ENCODE data around the gene R3HCC1L. TPM values are rescaled to one million over a fixed set of nuclear protein-coding genes. Genes with fewer than 3 reads are reported as not detected.
"Not testable (repeated sequence)": the region's sequence is repeated elsewhere in the genome, so short reads cannot be mapped to it uniquely, and the experiment has no call there.

The R3HCC1L gene
- total RNA-seq, 1 experiment from 2014 or later = 12.1 TPM

DNA sequence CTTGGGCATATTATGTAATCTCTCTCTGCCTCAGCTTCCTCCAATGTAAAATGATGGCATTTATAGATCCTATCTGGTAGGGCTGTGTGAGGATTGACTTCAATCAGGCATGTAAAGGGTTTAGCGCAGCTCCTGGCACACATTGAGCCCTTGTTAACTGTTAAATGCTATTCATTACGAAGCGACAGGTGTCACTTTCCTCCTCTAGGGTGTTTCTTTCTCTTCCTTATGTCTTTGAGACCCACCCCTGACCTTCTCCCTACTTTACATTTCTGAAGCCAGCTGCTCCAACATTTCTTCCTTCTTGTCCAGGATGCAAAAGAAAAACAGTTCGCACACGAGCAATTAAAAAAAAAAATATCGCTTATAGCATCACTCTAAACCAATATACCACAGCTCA is 5.7 kb upstream of the R3HCC1L start:
- DNase-seq (ENCODE audit: low read depth) = no peak

DNA sequence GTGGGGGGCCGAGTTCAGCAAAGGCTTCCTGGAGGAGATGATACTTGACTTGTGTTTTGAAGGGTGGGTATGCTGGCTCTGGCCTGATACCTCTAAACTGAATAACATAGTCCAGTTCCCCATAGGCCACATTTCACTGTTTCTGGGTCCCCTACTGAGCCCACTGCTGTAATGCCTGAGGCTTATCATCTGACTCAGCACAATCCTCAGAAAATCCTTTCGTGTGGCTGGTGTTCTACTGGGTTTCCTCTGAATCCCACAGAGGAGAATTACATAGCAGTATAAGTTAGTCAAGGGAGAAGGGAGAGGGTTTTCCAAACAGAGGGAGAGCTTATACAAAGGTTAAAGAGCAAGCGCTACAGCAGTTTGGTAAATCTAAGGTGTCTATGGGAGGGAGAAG is 2.8 kb upstream of the R3HCC1L start:
- DNase-seq (ENCODE audit: low read depth) = no peak

DNA sequence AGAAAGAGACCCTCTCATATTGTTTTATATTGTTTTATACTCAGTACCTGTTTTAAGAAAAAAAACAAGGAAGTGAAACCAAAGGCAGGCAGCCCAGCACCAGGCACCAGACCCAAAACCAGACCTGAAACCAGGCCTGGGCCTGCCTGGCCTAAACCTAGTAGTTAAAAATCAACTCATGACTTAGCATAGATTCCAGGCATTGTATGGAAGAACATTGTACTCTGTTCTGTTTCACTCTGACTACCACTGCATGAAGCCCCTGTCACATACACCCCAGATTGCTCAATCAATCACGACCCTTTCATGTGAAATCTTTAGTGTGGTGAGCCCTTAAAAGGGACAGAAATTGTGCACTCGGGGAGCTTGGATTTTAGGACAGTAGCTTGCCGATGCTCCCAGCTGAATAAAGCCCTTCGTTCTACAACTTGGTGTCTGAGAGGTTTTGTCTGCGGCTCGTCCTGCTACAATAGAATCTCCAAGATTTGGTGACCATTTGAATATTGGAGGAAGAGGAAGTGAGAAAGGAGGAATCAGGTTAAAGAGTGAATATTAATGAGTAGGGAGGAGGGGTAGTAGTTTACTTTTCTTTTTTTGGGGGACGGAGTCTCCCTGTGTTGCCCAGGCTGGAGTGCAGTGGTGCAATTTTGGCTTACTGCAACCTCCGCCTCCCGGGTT is 1.2 kb upstream of the R3HCC1L start:
- DNase-seq (ENCODE audit: low read depth) = not testable (repeated sequence)

DNA sequence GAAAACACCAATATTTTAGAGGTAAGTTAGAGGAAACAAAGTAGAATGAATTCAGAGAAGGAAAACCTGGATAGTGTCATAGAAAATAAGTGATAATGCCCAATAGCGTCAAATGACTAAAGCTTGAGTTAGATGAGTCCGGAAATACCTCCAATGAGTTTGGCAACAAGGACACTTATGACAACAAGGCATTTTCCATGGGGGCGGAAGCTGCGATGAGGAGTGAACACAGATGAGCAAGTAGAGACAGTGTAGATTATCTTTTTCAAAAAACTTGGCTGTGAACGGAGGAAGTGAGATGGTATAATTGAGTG is 383 bp upstream of the R3HCC1L start:
- no peak for DNase-seq (ENCODE audit: low read depth)

DNA sequence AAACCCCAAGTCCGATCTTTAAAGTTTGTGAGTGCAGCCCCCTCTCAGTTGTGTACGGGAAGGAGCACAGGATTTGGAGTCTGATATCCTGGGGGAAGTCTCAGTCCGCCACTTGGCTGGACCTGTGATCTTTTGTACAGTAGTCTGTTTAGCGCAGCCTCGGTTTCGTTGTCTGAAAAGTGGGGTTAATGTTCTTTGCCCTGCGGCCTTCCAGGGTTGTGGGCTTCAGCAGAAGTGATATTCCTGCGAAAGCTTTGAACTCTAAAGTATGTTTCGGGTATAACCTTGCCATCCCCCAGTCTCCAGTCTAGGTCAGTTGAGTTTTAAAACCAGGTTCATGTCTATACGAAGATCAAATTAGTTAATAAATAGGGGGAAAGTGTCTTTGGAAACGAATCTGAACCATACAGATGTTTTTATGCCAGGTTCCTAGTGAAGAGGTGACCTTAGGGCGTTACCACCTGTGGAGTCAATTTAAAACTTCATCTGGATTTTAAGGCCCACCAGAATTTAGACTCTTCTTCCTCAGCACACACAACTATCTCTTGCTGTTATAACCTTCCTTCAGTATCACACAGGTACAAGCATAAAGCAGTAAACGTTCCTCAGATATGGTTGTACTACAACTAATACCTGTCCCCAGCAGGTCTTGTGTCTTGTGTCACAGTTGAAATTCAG is 904 bp downstream of the R3HCC1L start:
- DNase-seq (ENCODE audit: low read depth) = no peak

DNA sequence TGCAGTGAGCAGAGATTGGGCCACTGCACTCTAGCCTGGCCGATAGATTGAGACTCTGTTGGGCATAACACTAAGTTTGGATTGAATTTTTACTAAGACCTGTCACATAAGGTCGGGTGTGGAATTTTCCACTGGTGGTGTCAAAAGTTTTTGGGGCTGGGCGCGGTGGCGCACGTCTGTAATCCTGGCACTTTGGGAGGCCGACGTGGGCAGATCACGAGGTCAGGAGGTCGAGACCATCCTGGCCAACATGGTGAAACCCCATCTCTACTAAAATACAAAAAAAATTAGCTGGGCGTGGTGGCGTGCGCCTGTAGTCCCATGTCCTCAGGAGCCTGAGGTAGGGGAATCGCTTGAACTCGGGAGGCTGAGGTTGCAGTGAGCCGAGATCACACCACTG is 2.3 kb downstream of the R3HCC1L start:
- DNase-seq (ENCODE audit: low read depth) = not testable (repeated sequence)

DNA sequence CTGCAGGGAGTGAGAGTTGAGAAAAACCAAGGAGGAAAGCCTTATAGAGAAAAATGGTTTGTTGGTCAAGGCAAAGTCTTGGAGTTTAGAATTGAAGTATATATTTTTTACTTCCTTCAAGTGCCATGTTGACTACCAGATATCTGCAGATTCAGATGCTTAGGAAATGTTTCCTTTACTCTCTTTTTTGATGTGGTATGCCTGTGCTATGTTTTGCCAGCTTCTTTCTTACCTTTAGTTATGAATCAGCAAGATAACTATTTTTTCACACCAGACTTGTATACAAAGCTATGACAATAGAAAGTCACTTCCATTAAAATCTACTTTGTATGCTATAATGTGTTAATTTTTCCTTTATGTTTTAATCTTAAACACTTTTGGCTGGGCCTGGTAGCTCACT is 3.6 kb downstream of the R3HCC1L start:
- DNase-seq (ENCODE audit: low read depth) = no peak

DNA sequence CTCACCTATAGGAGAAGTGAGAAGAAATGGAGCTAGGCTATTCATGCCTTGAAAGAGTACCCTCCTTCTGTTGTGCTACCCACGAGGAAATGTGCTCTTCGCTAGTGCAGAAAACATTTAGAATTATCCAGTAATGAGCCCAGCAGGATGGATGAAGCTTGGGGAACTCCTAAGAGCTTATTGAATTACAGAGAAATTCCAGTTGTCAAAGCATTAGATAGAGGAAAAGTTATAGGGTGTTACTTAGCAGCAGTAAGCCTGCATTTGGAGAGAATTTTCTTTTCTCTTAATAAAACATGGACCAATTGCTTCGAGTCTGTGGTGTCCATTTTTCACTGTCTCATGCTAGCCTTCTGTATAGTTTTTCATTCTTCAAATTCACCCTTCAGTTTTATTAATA is 5.0 kb downstream of the R3HCC1L start:
- DNase-seq (ENCODE audit: low read depth) = no peak

DNA sequence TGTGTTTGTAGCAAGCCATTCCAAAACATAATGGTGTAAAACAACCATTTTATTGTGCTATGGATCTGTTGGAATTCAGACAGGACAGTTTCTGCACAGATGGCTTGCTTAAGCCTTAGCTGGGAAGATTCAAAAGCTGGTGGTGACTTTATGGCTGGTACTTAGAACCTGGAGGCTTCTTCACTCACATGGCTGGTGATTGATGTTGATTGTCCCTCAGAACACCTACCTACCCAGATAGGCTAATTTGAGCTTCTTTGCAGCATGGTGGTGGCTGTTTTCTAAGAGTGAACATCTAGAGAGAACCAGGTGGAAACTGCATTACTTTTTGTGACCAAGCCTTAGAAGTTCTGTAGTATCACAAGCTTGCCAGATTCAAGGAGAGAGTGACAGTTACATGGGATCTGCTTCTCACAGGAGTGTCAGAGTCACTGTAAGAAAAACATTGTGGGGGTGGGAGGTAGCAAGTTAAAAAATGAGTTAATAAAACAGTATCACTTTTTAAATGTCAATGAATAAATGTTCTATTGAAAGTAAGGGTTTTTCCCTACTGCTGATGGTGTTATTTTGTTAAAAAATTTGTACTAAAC is 7.1 kb downstream of the R3HCC1L start:
- no peak for DNase-seq (ENCODE audit: low read depth)

DNA sequence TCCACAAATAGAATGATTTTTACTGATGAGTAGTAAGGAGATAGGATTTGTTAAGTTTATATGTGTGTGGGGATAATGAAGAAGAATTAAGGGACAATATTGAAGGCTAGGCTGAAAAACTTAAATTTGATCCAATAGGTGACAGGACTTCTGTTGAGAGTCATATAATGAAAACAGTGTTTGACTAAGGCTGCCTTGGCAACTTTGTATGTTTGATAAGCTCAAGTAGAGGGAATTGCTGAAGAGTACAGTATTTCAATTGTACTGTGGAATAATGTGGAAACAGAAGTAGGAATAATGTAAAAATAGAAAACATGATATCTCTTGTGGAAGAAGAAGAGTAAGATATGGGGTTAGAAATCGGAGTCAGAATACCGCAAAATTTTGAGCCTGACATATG is 10.5 kb downstream of the R3HCC1L start:
- no peak for DNase-seq (ENCODE audit: low read depth)

DNA sequence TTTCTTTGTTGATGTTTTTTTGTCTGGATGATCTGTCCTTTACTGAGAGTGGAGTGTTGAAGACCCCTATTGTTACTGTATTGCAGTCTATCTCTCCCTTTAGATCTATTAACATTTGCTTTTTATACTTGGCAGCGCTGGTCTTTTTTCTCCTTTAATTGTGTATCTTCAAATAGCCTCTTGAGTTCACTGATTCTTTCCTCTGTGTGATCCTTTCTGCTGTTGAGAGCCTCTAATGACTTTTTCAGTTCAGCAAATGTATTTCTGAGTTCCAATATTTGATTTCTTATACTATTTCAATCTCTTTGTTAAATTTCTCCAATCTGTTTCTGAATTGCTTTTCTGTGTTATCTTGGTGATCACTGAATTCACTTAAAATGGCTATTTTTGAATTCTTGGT is 15.4 kb downstream of the R3HCC1L start:
- no peak for DNase-seq (ENCODE audit: low read depth)

DNA sequence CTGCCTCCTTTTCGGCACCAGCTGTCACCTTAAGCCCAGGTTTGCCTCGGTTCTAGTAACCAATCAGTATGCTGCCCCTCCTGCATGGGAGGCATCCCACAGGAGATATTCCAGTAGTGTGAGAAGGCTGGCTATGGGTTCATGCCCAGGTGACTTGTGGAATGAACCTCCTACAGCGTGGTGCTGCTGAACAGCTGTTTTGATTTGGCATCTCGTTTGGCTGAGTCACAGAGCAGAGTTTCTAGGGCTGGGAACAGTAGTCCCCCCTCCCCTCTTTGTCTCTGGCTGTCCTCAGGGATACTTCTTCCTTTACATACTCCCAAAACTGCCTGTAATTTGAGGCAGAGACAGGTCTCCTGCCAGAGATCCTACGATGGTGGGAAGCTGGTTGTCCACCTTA is 16.1 kb downstream of the R3HCC1L start:
- DNase-seq (ENCODE audit: low read depth) = peak; percentile 46

DNA sequence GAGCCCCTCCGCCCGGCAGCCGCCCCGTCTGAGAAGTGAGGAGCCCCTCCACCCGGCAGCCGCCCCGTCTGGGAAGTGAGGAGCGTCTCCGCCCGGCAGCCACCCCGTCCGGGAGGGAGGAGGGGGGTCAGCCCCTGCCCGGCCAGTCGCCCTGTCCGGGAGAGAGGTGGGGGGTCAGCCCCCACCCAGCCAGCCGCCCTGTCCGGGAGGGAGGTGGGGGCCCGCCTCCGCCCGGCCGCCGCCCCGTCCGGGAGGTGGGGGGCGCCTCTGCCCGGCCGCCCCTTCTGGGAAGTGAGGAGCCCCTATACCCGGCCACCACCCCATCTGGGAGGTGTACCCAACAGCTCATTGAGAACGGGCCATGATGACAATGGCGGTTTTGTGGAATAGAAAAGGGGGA is 18.3 kb downstream of the R3HCC1L start:
- DNase-seq (ENCODE audit: low read depth) = not testable (repeated sequence)

DNA sequence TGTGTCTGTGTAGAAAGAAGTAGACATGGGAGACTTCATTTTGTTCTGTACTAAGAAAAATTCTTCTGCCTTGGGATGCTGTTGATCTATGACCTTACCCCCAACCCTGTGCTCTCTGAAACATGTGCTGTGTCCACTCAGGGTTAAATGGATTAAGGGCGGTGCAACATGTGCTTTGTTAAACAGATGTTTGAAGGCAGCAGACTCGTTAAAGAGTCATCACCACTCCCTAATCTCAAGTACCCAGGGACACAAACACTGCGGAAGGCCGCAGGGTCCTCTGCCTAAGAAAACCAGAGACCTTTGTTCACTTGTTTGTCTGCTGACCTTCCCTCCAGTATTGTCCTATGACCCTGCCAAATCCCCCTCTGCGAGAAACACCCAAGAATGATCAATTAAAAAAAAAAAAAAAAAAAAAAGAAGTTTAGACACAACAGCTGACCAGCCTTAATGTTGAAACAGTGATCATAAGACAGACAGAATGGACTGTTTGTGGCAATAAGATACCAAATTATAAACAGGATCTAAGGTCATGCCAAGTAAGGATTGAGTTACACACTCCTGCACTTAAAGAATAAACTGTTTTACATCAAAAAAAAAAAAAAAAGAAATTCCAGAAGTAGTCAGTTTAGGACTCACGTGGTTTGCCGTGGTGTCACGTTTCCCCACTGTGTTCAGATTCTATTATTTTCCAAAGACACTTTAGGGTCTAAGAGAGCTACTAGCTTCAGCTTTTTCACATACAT is 18.9 kb downstream of the R3HCC1L start:
- DNase-seq (ENCODE audit: low read depth) = not testable (repeated sequence)

DNA sequence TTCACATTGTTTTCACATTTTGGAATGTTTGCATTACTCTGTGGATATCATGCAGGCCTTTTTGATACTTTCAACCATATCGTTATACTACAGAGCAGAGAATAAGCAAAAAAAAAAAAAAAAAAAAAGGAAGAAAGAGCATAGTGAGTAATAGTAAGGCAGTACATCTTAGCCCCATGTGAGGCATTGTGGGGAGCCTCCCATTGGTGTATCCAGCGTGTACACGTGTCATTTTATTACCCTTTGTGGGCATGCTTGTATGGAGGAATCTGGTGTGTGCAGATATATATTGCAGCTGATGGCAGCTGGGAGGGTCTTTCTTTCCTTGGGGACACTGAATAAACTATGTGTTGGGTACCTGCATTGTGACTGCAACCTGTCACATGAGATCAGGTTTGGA is 19.6 kb downstream of the R3HCC1L start:
- no peak for DNase-seq (ENCODE audit: low read depth)

DNA sequence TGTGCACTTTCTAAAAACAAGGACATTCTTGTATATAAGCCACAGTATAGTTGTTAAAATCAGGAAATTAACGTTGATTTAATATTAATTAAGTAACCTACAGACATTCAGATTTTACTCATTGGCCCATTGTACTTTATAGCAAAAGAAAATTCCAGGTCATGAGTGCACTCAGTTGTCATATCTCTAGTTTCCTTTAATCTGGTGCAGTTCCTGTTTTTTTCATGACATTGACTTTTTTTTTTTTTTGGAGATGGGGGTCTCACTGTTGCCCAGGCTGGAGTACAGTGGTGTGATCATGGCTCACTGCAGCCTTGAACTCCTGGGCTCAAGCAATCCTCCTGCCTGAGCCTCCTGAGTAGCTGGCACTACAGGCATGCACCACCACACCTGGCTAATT is 24.1 kb downstream of the R3HCC1L start:
- DNase-seq (ENCODE audit: low read depth) = no peak

DNA sequence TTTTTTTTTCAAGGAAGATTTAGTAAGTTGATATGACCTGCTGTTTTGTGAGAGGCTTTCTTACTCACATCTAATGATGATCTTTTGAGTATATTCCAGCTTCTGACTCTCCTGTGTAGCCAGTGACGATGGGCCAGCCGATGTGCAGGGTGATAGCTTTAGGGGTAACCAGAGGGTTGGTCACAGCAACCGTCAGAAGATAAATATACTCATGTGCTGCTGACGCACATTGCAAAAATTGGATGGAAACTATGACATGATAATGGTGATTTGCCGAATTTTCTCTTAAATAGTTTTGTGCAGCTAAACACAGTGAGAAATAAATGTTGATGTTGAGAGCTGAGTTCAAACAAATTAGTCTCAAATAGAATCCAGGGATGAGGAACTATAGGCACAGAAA is 29.5 kb downstream of the R3HCC1L start:
- no peak for DNase-seq (ENCODE audit: low read depth)

DNA sequence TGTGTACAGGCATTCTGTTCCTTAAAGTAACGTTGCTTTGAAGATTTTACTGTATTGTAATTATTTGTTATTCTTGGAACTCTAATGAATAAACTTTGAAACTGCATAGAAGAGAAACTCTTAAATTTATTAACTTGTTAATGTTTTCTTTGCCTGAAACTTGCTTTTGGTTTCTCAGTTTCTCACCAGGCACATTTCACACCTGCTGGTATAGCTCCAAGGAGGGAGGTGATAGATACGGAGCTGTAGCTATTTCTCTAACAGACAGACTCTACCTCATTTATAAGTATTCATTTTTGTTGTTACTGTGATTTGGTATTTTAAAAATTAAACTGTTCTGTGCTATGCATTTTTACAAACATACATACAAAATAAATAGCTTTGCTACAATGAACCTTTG is 32.7 kb downstream of the R3HCC1L start:
- DNase-seq (ENCODE audit: low read depth) = no peak

DNA sequence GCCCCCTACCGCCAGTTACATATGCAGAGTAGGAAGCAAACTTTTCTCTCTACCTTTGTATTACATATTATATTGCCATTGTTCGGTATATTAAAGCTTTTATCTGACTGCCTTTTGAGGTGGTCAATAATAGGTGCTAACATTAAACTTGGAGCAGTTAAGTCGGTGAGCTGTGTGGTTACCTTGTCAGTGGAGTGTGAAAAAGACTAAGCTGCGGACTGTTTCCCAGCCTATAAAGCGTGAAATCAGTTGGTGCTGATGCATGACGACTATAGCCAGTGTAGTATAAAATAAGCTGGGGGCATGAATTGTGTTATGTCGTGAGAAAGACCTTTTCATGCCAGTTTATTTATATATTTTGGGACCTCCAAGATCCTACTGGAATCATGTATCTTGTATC is 33.7 kb downstream of the R3HCC1L start:
- no peak for DNase-seq (ENCODE audit: low read depth)

DNA sequence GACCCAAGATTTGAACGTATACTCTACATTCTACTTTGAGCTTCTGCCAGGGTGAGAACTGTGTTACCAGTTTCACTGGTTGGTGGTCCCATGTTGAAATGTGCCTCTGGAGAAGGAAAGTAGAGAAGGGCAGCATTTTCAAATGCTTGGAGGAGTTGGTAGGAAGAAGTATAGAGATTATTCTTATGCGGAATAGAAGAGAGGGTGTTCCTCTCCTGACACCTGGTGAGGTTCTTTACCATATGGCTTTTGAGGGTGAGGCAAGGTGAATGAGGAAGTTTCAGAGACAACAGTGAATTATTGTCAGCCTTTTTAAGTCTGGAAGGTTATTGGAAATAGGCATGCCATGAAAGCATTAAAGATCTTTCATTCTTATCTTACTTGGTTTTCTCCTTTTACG is 34.3 kb downstream of the R3HCC1L start:
- DNase-seq (ENCODE audit: low read depth) = no peak

DNA sequence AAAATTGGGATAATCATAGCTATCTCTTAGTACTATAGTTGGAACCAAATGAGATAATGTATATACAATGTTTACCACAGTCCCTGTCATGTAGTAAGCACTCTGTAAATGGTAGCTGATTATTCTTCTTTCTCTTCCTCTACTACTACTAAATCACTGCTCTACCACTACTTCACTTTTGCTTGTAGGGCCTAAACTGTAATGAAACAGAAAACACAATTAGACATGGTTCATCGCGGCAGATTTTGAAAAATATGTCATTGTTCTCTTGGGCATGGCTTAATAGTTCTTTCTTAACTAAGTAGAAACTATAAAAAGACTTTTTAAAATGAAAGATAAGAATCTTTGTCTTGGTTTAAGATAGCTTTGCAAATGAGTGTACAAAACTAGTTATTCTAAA is 34.9 kb downstream of the R3HCC1L start:
- no peak for DNase-seq (ENCODE audit: low read depth)

Data from HT1080 (cell line).